HG02938 (cell line): ENCODE measurements around the gene CYP51A1.
"Not testable (repeated sequence)": the region's sequence is repeated elsewhere in the genome, so short reads cannot be mapped to it uniquely, and the experiment has no call there.

Experiments used
- ATAC-seq: cut with Tn5 transposase; IDR thresholded peaks from one replicate; pipeline ENCODE4 v1.9.1; 2021; ENCODE audit warnings: mild to moderate bottlenecking, moderate library complexity; ENCODE audit not compliant: unreplicated experiment

The CYP51A1 gene

GRCh38 chr7:92131764-92132330 lies 2.4 kb downstream of the CYP51A1 start:
- ATAC-seq = no peak

GRCh38 chr7:92131093-92131492 lies 3.2 kb downstream of the CYP51A1 start:
- ATAC-seq = no peak

DNA sequence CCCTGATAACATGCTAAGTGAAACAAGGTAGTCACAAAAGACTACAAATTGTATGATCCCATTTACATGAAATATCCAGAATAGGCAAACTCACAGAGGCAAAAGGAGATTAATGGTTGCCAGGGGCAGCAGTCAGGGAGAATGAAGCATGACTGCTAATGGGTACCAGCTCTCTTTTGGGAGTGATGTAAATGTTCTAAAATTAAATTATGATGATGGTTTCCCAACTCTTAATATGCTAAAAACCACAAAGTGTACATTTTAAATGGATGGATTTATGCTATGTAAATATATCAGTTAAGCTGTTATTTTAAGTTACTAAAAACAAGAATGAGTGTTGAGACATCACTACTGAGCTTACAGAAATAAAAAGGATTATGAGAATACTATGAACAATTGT lies 12.6 kb downstream of the CYP51A1 start:
- ATAC-seq = no peak

DNA sequence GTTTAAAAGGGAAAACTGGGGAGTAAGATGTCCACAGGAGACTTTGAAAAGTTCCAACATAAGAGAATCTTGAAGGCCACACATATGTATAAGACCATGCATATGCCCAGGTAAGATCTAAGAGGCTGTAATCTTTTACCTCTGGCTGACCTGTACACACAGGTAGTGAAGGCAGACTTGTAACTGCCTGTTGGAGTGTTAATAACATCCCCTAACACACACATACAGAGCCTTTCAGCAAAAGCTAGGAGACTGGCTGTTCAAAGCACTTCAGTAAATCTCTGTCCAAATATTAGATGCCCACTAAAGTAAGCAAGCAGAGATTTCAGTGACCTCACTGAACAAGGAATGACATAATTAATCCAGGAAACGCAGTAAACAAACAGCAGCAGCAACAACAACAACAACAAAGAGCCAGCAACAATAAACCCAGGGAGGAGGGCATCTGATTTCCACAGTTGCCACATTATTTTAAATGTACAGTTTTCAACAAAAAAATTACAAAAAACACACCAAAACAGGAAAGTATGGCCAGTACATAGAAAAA lies 15.0 kb downstream of the CYP51A1 start:
- ATAC-seq = no peak

GRCh38 chr7:92116949-92117348 lies 17.3 kb downstream of the CYP51A1 start:
- no peak for ATAC-seq

DNA sequence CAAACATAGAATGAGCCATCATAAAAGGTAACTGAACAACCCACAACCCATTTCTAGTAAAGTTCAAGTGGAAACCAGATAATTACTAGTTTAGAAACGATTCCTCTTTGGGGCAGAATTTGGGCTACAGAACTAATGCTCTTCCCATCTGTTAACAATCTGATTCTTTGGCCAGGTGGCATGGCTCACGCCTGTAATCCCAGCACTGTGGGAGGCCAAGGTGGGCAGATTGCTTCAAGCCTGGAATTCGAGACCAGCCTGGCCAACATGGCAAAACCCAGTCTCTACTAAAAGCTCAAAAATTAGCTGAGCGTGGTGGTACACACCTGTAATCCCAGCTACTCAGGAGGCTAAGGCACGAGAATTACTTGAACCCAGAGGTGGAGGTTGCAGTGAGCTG lies 18.5 kb downstream of the CYP51A1 start:
- no peak for ATAC-seq

DNA sequence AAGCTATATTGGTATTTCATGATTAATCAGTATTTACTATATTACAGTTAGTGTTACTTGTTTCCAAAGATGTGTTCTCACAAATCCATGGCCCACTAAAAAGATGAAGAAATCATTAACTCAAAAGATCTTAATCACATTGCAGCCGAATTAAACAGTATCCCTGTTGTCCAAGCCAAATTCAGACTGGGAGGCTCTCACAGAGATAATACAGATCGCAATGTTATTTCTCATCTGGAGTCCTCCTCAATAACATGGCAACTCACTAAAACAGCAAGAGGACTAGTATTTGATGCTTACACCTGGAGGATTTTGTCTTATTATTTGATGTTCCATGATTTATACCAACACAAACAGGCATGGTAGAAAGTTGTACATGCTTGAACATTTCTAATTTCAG lies 23.4 kb downstream of the CYP51A1 start:
- ATAC-seq = no peak

GRCh38 chr7:92108821-92109220 lies 25.5 kb downstream of the CYP51A1 start:
- ATAC-seq = no peak

DNA sequence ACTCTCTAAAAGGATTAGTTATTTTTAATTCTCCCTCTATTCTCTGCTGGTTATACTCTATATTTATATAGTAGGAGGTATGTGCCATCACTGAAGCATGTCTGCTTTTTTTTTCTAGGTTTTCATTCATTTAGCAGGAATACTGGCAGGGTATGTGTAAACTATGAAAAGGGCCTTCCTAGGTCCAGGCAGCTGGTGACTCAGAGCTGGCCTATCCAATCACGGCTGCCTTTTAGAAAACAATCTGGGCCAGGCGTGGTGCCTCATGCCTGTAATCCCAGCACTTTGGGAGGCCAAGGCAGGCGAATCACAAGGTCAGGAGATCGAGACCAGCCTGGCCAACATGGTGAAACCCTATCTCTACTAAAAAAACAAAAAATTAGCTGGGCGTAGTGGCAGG lies 31.4 kb downstream of the CYP51A1 start:
- ATAC-seq = not testable (repeated sequence)

DNA sequence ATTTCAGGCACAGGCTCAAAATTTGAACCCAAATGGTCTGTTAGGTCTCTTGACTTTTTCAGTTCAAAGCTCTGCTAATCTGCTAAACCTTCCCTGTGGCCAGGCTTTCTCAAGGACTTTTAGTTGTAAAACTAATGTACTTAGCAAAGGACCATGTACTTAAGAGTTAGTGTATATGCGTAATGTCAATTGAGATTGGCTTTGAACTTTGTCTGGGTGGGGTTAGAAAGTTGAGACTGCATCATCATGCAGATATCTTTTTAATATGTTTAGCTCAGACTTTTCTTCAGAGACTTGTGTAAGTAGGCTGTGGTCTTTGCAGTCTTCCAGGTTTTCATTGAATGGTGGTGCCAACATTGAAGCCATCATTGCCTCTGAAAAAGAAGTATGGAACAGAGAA lies 33.7 kb downstream of the CYP51A1 start:
- ATAC-seq = no peak

GRCh38 chr7:92095380-92095779 lies 38.9 kb downstream of the CYP51A1 start:
- no peak for ATAC-seq

GRCh38 chr7:92092210-92092609 lies 42.1 kb downstream of the CYP51A1 start:
- no peak for ATAC-seq

GRCh38 chr7:92088266-92088665 lies 46.0 kb downstream of the CYP51A1 start:
- no peak for ATAC-seq

DNA sequence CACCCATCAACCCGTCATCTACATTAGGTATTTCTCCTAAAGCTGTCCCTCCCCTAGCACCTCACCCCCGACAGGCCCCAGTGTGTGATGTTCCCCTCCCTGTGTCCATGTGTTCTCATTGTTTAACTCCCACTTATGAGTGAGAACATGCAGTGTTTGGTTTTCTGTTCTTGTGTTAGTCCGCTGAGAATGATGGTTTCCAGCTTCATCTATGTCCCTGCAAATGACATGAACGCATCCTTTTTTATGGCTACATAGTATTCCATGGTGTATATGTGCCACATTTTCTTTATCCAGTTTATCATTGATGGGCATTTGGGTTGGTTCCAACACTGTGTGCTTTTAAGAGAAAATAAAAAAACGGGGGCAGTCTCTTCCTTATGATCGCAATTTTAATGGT lies 50.4 kb downstream of the CYP51A1 start:
- ATAC-seq = not testable (repeated sequence)

GRCh38 chr7:92076509-92076908 lies 57.8 kb downstream of the CYP51A1 start:
- ATAC-seq = no peak

GRCh38 chr7:92075455-92076158 lies 58.7 kb downstream of the CYP51A1 start:
- ATAC-seq = peak; percentile 90

GRCh38 chr7:92072708-92073107 lies 61.6 kb downstream of the CYP51A1 start:
- no peak for ATAC-seq

DNA sequence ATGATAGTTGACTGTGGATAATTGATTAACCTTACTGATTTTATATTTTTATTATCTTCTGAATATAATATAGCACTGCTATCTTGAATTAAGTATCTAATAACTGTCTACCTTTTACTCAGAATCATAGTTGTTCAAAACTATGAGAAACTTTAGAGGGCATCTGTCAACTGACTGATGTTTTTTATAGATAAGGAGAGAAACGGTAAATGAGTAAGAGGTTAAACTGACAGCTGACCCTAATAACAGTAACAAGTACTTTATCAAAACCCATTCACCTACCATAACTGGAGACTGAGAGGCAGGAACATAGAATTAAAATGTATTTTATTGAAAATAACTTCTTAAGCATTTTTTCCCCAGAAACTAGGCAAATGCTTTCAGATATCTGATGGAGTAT lies 62.2 kb downstream of the CYP51A1 start:
- ATAC-seq = no peak

GRCh38 chr7:92071032-92071431 lies 63.2 kb downstream of the CYP51A1 start:
- ATAC-seq = no peak

GRCh38 chr7:92064438-92065029 lies 69.7 kb downstream of the CYP51A1 start:
- no peak for ATAC-seq
